ENCODE measurements around the gene LOXL3. TPM values are rescaled to one million over a fixed set of nuclear protein-coding genes. Genes with fewer than 3 reads are reported as not detected.
A peak's percentile ranks its signal among the peaks of the same experiment; 100 is the strongest.

LOXL3 gene
- total RNA-seq, 1 donor from 2014 or later = 112 TPM

- Mint-ChIP-seq H3K36me3 (ENCODE audit: low read depth) (no peaks in the 10 kb centered on the region), H3K27ac (ENCODE audit: unreplicated experiment) (no peak overlapping the region), H3K4me1 (ENCODE audit: low read depth) (peaks cover 59% of the 10 kb centered on the region), H3K4me3 (ENCODE audit: unreplicated experiment) (no peak overlapping the region), H3K9me3 (ENCODE audit: low read depth) (no peaks in the 10 kb centered on the region), H3K27me3 (ENCODE audit: low read depth) (no peaks in the 10 kb centered on the region)
- DNase-seq (ENCODE audit: low spot score) = no peak
- TF ChIP-seq CTCF (IDR thresholded peaks at IDR 0.05) = no peak
Observed at GRCh38 chr2:74559912-74560311, 6.2 kb upstream of the LOXL3 start.

- Mint-ChIP-seq H3K27ac (ENCODE audit: unreplicated experiment) (no peak overlapping the region), H3K9me3 (ENCODE audit: low read depth) (no peaks in the 10 kb centered on the region), H3K36me3 (ENCODE audit: low read depth) (no peaks in the 10 kb centered on the region), H3K4me3 (ENCODE audit: unreplicated experiment) (no peak overlapping the region), H3K4me1 (ENCODE audit: low read depth) (peaks cover 50% of the 10 kb centered on the region), H3K27me3 (ENCODE audit: low read depth) (no peaks in the 10 kb centered on the region)
- TF ChIP-seq CTCF (IDR thresholded peaks at IDR 0.05) = no peak
- no peak for DNase-seq (ENCODE audit: low spot score)
Observed at GRCh38 chr2:74558284-74559230, 4.8 kb upstream of the LOXL3 start.

- no peak for TF ChIP-seq CTCF (IDR thresholded peaks at IDR 0.05)
Observed at GRCh38 chr2:74556831-74557370, 3.2 kb upstream of the LOXL3 start.

GRCh38 chr2:74556159-74556558 is 2.4 kb upstream of the LOXL3 start:
- H3K9me3 Mint-ChIP-seq (ENCODE audit: low read depth) = no peaks in the 10 kb centered on the region
- H3K27me3 Mint-ChIP-seq (ENCODE audit: low read depth) = no peaks in the 10 kb centered on the region
- peaks cover 55% of the 10 kb centered on the region for H3K4me1 Mint-ChIP-seq (ENCODE audit: low read depth)
- peak overlapping the region; percentile 97 for H3K4me3 Mint-ChIP-seq (ENCODE audit: unreplicated experiment)
- DNase-seq (ENCODE audit: low spot score) = no peak
- H3K27ac Mint-ChIP-seq (ENCODE audit: unreplicated experiment) = no peak overlapping the region
- TF ChIP-seq CTCF (IDR thresholded peaks at IDR 0.05) = no peak
- peaks cover 7% of the 10 kb centered on the region for H3K36me3 Mint-ChIP-seq (ENCODE audit: low read depth)

More at GRCh38 chr2:74556831-74557370, 3.2 kb upstream of the LOXL3 start:
- Mint-ChIP-seq H3K27me3 (ENCODE audit: low read depth) (no peaks in the 10 kb centered on the region), H3K9me3 (ENCODE audit: low read depth) (no peaks in the 10 kb centered on the region), H3K27ac (ENCODE audit: unreplicated experiment) (no peak overlapping the region), H3K4me3 (ENCODE audit: unreplicated experiment) (no peak overlapping the region), H3K4me1 (ENCODE audit: low read depth) (peaks cover 49% of the 10 kb centered on the region), H3K36me3 (ENCODE audit: low read depth) (peaks cover 2% of the 10 kb centered on the region)
- DNase-seq (ENCODE audit: low spot score) = no peak

GRCh38 chr2:74555610-74556103 is 1.9 kb upstream of the LOXL3 start:
- H3K36me3 Mint-ChIP-seq (ENCODE audit: low read depth) = peaks cover 7% of the 10 kb centered on the region
- H3K4me1 Mint-ChIP-seq (ENCODE audit: low read depth) = peaks cover 59% of the 10 kb centered on the region
- peak overlapping the region; percentile 97 for H3K4me3 Mint-ChIP-seq (ENCODE audit: unreplicated experiment)
- H3K27ac Mint-ChIP-seq (ENCODE audit: unreplicated experiment) = peak overlapping the region; percentile 87
- TF ChIP-seq CTCF (IDR thresholded peaks at IDR 0.05) = no peak
- H3K9me3 Mint-ChIP-seq (ENCODE audit: low read depth) = no peaks in the 10 kb centered on the region
- no peaks in the 10 kb centered on the region for H3K27me3 Mint-ChIP-seq (ENCODE audit: low read depth)
- DNase-seq (ENCODE audit: low spot score) = no peak
